Stimulated activated CD8-positive, alpha-beta memory T cell treated with anti-CD3 and anti-CD28 coated beads, Interleukin-12 subunit alpha, Interleukin-12 subunit beta, amount 100 ng/mL, for 24 hours (primary cell): Measurements from ENCODE around the gene PIP4P1.
"Not testable (repeated sequence)": the region's sequence is repeated elsewhere in the genome, so short reads cannot be mapped to it uniquely, and the experiment has no call there.

Experiments
- DNase-seq: peaks from one replicate; pipeline ENCODE4 v3.0.0-alpha.2; 2020; ENCODE audit errors: extremely low read depth

PIP4P1 gene

DNA sequence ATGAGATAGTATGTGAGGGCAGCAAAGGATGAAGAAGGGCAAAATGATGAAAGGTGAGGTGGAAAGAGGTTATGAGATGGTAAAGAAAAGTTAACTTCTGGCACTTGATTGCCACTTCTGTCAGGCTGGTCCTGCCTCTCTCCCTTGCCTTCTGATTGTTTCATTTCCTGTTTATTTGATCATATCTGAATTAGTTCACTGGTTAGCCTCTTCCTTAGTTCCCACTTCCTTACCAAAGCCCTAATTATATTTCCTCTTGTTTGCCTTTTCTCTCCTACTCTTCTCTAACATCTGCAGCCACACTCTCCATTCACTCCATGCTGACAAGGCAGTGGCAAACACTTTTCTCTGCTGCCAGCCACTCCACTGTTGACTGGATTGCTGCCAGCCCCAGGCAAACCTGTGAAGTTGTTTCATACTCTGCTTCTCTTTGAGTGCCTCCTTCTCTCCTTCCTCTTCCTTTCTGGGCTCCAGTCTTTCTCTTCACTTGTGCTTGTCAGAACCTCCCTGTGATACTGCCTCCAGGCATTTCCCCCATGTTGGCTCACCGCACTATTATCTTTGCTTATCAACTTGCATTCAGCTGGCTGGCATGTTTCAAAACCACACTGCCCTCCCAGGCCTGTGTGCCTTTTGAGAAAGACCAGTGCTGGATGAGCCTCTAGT, 16.1 kb upstream of the PIP4P1 start:
- no peak for DNase-seq

GRCh38 chr14:20476776-20477175, 15.5 kb upstream of the PIP4P1 start:
- DNase-seq = no peak

DNA sequence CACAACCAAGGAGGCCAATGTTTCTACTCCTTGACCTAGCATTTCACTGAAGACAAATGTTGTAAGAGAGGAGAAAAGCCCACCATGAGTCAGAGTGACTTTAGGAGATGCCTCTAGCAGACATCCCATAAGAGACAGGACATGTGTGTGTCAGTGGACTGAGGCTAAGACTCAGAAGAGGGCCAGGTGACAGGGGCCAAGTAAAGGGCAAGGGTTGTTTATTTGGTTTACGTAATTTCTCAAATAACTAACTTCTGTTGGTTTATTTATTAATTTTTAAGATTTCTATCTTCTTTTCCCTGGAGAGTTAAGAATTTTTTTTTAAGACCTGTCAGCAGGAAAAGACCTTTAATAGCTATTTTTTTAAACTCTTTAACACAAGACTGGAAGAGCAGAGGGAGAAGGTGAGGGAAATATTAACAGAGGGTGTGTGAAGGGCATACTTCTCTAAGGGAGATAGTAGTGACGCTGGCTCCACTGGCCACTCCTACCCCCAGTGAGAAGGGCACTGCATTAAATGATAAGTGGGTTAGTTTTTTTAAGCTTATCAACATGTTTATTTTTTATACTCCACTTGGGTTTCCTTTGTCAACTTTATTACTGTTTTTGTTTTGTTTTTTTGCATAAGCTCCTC, 11.4 kb upstream of the PIP4P1 start:
- no peak for DNase-seq

- no peak for DNase-seq
Measured at GRCh38 chr14:20470603-20470901, 9.3 kb upstream of the PIP4P1 start.

GRCh38 chr14:20469890-20470602, 8.8 kb upstream of the PIP4P1 start:
- no peak for DNase-seq

DNA sequence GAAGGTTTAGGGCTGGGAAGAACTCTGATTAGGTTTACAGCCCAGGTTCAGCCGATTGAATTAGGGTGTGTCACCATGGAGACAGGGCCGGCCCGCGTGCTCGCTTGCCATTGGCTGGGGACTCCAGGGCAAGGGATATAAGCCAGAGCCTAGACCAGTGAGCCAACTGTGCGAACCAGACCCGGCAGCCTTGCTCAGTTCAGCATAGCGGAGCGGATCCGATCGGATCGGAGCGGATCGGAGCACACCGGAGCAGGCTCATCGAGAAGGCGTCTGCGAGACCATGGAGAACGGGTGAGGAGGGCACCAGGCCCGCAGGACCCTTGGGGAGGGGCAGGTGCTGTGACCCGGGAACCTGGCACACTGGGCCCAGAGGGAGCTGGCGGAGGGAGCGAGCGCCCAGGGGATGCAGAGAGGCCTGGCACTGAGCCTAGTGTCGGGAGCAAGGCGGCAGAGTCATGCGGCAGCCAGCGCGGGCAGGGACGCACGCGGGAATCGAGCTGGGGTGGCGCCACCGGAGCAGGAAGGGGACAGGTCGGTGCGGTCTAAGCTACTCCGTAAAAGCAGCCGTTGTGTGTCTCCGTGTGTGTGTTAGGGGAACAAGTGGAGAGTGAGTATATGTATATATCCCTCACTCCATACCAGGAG, 8.1 kb upstream of the PIP4P1 start, which contains the start of gene PNP:
Gene PNP, plus strand, starts transcription at position 165 of the 648 bp plus-strand sequence. Its CDS starts 119 bp downstream, at position 284.
- peak; percentile 65 for DNase-seq

GRCh38 chr14:20468764-20469241, 7.6 kb upstream of the PIP4P1 start:
- no peak for DNase-seq

DNA sequence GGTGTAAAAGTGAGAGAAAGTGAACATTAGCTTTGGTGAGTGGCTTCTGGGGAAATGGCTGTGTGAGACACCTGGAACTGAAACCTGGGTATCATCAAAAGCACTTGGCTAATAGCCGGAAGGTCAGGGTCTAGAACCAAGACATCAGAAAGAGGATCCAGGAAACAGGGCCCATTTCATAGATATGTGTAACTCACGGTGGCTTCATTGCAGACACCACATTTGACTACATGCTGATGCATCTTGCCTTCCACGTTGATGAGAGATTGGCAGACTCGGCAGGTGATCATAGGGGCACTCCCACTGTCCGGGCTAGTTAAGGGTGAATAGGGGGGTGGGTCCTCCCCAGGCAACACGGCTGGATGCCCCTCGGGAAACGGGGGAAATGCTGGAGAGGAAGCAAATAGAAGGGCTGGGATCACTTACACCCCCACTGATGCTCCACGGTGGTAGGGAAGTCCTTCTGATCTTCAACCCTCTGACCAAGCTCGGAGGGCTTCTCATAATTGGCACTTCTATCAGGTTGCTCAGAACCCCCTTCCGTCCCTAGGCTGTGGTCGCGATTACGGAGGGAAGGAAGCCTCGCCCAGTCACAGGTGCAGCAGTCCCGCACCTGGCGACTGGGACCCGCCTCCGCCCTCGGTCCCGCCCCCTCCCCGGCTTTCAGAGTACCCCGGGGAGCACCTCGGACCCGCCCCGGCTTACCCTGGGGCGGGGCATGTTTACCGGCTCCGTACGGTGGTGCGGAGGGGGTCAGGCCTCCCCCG, 593 bp downstream of the PIP4P1 start:
- no peak for DNase-seq

- no peak for DNase-seq
Measured at GRCh38 chr14:20458031-20458789, 3.0 kb downstream of the PIP4P1 start.

GRCh38 chr14:20456971-20457370, 4.3 kb downstream of the PIP4P1 start:
- no peak for DNase-seq

DNA sequence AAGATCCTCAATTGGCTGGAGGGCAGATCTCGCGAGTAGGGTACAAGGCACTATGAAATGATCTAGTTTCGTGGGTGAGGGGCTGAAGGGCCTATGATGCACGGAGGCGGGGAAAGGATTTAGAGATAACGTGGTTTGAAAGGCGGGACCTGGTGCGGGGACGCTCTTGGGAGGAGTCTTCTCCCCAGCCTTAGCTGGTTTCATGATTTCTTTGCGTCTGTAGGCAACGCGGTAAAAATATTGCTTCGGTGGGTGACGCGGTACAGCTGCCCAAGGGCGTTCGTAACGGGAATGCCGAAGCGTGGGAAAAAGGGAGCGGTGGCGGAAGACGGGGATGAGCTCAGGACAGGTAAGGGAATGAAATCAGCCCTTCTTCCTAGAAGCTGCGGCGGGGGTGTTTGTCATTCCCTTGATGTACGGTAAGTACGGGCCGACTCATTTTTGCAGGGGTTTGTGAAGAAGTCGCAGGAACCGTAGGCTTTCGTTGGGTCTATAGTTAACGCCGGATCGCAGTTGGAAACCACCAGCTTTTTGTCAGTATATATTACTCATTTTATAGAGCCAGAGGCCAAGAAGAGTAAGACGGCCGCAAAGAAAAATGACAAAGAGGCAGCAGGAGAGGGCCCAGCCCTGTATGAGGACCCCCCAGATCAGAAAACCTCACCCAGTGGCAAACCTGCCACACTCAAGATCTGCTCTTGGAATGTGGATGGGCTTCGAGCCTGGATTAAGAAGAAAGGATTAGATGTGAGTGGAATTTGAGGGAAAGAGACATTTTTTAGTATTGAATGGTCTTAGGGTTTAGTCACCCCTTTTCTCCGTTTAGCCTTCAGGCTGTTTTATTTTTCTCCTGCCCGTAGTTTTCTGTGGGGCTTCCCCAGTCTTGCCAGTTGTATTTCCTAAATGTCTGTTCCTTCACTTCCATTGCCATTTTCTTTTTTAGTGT, 5.6 kb downstream of the PIP4P1 start:
- peak; percentile 49 for DNase-seq

- DNase-seq = peak; percentile 95
Measured at GRCh38 chr14:20454516-20455354, 6.5 kb downstream of the PIP4P1 start, which contains the start of the genes APEX1 and OSGEP. APEX1 (plus strand) TSS chr14:20455226; CDS start chr14:20455646, 420 bp downstream. OSGEP (minus strand) TSS chr14:20454812; CDS start chr14:20454683, 129 bp downstream.

- not testable (repeated sequence) for DNase-seq
Measured at GRCh38 chr14:20452831-20453230, 8.4 kb downstream of the PIP4P1 start.

GRCh38 chr14:20446889-20447288, 14.3 kb downstream of the PIP4P1 start:
- DNase-seq = no peak

GRCh38 chr14:20443650-20444049, 17.6 kb downstream of the PIP4P1 start:
- not testable (repeated sequence) for DNase-seq

- DNase-seq = no peak
Measured at GRCh38 chr14:20441461-20441860, 19.8 kb downstream of the PIP4P1 start.

- no peak for DNase-seq
Measured at GRCh38 chr14:20440882-20441281, 20.4 kb downstream of the PIP4P1 start.

GRCh38 chr14:20440465-20440864, 20.8 kb downstream of the PIP4P1 start:
- DNase-seq = no peak

- no peak for DNase-seq
Measured at GRCh38 chr14:20438664-20439063, 22.6 kb downstream of the PIP4P1 start.
